Measurements from ENCODE around the gene SUGCT. TPM values are rescaled to one million over a fixed set of nuclear protein-coding genes. Genes with fewer than 3 reads are reported as not detected.

The SUGCT gene
- total RNA-seq, 1 experiment from 2014 or later: 1.6 TPM

DNA sequence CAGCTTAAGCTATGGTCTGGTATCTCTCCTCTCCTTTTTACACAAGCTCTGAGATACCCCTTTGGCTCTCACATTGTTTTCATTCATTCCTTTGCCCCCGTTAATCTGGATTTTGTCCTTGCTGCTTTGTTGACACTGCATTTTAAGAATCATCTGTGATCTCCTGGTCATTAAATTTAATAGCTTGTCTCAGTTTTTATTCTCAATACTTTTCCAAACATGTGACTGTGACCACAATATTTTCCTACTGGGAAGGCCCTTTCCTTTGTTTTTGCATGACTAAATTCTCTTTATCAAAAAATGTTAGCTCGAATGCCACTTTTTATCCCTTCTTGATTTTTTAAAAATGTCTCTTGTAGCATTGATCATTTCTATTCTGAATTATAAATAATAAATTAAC, 171.2 kb downstream of the SUGCT start:
- Mint-ChIP-seq H3K36me3 (ENCODE audit: insufficient read depth, unreplicated experiment) (no peaks in the 10 kb centered on the region), H3K4me1 (ENCODE audit: low read depth, unreplicated experiment) (no peaks in the 10 kb centered on the region), H3K9me3 (ENCODE audit: low read depth, unreplicated experiment) (no peaks in the 10 kb centered on the region), H3K27me3 (ENCODE audit: unreplicated experiment) (no peaks in the 10 kb centered on the region), H3K4me3 (ENCODE audit: low read depth, unreplicated experiment) (no peak overlapping the region), H3K27ac (ENCODE audit: unreplicated experiment) (no peak overlapping the region)
- no peak for TF ChIP-seq CTCF (IDR thresholded peaks at IDR 0.05; ENCODE audit: unreplicated experiment)
- no TSS peak for BruUV-seq (replicated peaks)
- no peak for DNase-seq
- intact Hi-C loops (cut with micrococcal nuclease; ENCODE audit: unreplicated experiment): no loop called here
- CTCF ChIA-PET: no interaction called here

DNA sequence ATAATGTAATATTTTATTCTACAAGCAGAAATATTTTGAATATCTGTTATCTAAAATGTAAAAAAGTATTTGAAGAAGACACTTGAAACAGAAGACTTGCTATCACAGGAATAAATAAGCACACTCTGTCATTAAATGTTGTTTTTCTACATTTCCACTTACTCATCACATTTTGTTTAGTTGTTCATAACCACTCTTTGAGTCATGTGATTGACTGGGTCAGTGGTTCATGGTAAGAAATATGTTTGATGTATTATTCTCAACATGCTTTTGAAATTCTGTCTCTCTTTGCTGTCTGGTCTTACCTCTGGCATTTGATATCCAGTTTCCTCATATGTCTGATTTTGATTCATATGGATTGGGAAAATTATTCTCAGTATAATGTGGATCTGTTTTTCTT, 171.8 kb downstream of the SUGCT start:
- DNase-seq: no peak

GRCh38 chr7:40310258-40310657, 175.5 kb downstream of the SUGCT start:
- no peaks in the 10 kb centered on the region for H3K36me3 Mint-ChIP-seq (ENCODE audit: insufficient read depth, unreplicated experiment)
- no peaks in the 10 kb centered on the region for H3K9me3 Mint-ChIP-seq (ENCODE audit: low read depth, unreplicated experiment)
- no peak for DNase-seq
- H3K27me3 Mint-ChIP-seq (ENCODE audit: unreplicated experiment): no peaks in the 10 kb centered on the region
- CTCF ChIA-PET: no interaction called here
- intact Hi-C loops (cut with micrococcal nuclease; ENCODE audit: unreplicated experiment): no loop called here
- no peak for TF ChIP-seq CTCF (IDR thresholded peaks at IDR 0.05; ENCODE audit: unreplicated experiment)
- H3K27ac Mint-ChIP-seq (ENCODE audit: unreplicated experiment): no peak overlapping the region
- H3K4me1 Mint-ChIP-seq (ENCODE audit: low read depth, unreplicated experiment): no peaks in the 10 kb centered on the region
- no TSS peak for BruUV-seq (replicated peaks)
- no peak overlapping the region for H3K4me3 Mint-ChIP-seq (ENCODE audit: low read depth, unreplicated experiment)

More for the DNA sequence above, 171.8 kb downstream of the SUGCT start:
- no peak overlapping the region for H3K4me3 Mint-ChIP-seq (ENCODE audit: low read depth, unreplicated experiment)
- TF ChIP-seq CTCF (IDR thresholded peaks at IDR 0.05; ENCODE audit: unreplicated experiment): no peak
- CTCF ChIA-PET: no interaction called here
- no peak overlapping the region for H3K27ac Mint-ChIP-seq (ENCODE audit: unreplicated experiment)
- no peaks in the 10 kb centered on the region for H3K4me1 Mint-ChIP-seq (ENCODE audit: low read depth, unreplicated experiment)
- H3K36me3 Mint-ChIP-seq (ENCODE audit: insufficient read depth, unreplicated experiment): no peaks in the 10 kb centered on the region
- intact Hi-C loops (cut with micrococcal nuclease; ENCODE audit: unreplicated experiment): no loop called here
- H3K27me3 Mint-ChIP-seq (ENCODE audit: unreplicated experiment): no peaks in the 10 kb centered on the region
- no TSS peak for BruUV-seq (replicated peaks)
- H3K9me3 Mint-ChIP-seq (ENCODE audit: low read depth, unreplicated experiment): no peaks in the 10 kb centered on the region

- H3K27me3 Mint-ChIP-seq (ENCODE audit: unreplicated experiment): no peaks in the 10 kb centered on the region
- BruUV-seq (replicated peaks): no TSS peak
- no peaks in the 10 kb centered on the region for H3K4me1 Mint-ChIP-seq (ENCODE audit: low read depth, unreplicated experiment)
- H3K27ac Mint-ChIP-seq (ENCODE audit: unreplicated experiment): no peak overlapping the region
- no peak overlapping the region for H3K4me3 Mint-ChIP-seq (ENCODE audit: low read depth, unreplicated experiment)
- H3K9me3 Mint-ChIP-seq (ENCODE audit: low read depth, unreplicated experiment): no peaks in the 10 kb centered on the region
- no peak for DNase-seq
- intact Hi-C loops (cut with micrococcal nuclease; ENCODE audit: unreplicated experiment): no loop called here
- no peaks in the 10 kb centered on the region for H3K36me3 Mint-ChIP-seq (ENCODE audit: insufficient read depth, unreplicated experiment)
- TF ChIP-seq CTCF (IDR thresholded peaks at IDR 0.05; ENCODE audit: unreplicated experiment): no peak
- CTCF ChIA-PET: interaction anchor here (0.7 kb wide), 1 partner anchor 522 kb away, joined by 4 read pairs; no protein-coding TSS in a partner anchor
Measured at GRCh38 chr7:40311307-40311706, 176.5 kb downstream of the SUGCT start.

Measured in Calu3 (cell line).